ENCODE results near the gene EFHC2.
"Not testable (repeated sequence)": the region's sequence is repeated elsewhere in the genome, so short reads cannot be mapped to it uniquely, and the experiment has no call there.

The EFHC2 gene

DNA sequence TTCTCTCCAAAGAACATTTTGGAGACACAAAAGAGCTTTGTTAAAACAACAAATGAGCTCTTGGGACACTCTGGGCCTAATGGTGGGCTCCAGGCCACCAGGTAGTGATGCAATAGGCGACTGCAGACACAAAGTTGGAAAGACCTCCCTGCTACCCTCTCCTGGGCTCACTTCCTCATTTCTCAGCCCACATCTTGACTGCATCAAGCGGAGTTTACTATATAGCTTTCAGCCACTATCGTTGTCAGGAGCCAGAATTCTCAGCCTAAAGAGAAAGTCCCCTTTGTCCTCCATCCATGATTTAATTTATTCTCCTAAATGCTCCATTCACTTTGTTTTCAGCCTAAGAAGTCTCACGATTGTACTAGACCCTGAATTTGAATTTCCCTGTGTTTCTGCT lies 114.9 kb downstream of the EFHC2 start:
- no peak for DNase-seq

DNA sequence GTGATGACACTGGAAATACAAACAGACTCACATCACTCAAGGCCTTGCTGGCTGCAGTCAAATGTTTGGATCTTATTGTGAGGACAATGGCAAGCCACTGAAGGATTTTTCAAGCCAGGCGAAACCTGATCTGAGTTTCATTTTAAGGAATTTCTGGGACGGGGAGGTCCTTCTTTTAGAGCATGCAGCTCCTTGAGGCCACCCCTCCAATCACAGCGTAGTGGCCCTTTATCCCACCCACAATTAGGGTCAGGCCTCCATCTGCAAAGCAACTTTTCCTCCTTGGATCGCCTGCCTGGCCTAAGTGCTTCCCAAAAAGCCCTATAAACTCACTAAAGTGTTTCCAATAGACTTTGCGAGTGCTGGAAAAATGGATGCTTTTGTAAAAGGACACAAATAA lies 115.5 kb downstream of the EFHC2 start:
- DNase-seq: no peak

DNA sequence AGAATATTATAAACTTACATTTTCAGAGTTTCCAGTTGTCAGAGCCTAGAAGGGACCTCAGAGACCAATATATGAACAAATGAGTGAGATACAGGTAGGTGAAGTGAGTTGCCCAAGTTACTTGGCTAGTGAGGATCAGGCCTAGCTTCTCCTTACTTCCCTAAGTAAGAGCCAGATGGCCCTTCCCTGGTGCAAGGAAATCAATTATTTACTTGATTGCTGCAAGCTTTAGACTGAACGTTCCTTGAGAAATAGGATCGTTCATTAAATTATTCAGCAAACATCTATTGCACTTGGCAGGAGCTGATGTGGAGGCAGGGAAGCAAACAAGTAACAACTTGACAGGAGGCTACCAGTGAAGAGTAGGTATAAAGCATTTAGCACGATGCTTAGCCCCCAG lies 117.8 kb downstream of the EFHC2 start:
- no peak for DNase-seq

DNA sequence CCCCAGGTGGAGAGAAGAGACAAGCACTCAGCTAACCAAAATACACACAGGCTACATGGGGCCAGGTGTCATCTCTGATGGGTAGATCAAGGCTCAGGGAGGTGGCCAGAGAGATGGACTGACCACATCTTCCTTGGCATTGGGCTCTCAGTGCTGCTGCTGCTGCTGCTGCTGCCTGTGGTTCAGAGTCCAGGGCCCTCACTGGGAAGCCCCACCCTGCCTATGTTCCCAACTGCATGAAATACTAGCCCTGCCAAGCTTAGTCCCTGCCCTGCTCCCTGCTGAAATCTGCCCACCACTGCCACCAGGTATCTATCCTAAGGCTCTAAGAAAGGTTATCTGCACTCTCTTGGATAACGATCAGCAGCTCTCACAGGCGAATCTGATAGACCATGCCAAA lies 118.7 kb downstream of the EFHC2 start:
- no peak for DNase-seq

DNA sequence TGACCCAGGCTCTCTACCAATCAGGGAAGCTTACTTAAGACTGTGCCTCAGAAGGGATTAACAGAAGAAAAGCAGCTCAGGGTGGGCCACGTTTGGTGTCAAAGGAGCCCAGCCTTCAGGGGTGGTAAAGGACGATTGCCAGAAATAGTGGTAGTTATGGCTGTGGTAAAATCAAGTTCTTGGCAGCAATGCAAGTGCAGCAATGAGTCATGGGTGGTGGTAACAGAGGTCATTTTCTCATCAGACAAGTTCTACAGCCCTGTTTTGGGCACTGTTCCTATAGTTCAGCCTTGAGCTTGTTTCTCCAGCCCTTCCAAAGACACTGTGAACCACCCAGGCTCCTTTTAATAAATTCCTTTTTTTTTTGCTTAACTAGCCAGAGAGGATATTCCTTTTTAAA lies 120.3 kb downstream of the EFHC2 start:
- no peak for DNase-seq

DNA sequence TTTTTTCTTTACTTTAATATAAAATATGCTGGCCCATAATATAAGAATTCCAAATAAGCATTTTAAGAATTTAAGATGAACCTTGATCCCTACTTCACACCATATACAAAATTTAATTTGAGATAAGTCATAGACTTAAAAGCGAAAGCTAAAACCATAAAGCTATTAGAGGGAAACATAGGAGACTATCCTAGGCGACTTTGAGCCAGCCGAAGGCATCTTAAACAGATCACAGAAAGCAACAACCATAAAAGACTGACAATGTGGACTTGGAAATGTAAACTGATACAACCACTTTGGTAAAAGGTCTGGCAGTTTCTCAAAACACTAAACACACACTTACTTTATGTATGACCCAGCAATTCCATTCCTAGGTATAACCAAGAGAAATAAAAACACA lies 125.0 kb downstream of the EFHC2 start:
- no peak for DNase-seq

DNA sequence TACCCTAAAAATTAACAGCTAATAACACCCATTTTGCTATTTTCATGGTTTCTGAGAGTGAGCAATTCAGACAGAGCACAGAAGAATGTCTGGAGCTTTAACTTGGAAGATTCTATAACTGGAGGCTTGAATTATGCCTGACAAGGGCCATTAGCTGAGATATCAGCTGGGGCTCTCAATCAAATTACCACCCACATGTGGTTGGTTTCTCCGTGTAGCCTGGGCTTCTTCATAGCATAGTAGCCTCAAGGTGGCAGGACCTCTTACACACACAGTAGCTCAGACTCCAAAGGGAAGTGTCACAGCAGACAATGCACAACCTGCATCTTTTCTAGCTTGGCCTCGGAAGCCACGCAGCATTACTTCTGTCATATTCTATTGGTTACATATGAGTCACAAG lies 127.3 kb downstream of the EFHC2 start:
- DNase-seq: no peak

DNA sequence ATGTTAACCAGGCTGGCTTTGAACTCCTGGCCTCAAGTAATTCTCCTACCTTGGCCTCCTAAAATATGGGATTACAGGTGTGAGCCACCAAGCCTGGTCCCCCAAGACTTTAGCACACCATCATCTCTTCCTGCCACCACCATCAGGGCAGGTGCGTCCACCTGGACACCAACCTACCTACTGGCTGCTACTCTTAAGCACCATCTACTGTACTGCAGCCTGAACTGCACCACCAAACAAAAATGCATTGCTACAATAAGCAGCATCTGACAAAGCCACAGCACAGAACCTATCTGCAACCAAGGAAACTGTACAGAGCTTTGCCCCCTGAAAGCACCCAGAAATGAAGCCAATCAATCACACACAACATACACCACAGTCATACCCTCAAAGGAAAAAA lies 139.7 kb downstream of the EFHC2 start:
- no peak for DNase-seq

DNA sequence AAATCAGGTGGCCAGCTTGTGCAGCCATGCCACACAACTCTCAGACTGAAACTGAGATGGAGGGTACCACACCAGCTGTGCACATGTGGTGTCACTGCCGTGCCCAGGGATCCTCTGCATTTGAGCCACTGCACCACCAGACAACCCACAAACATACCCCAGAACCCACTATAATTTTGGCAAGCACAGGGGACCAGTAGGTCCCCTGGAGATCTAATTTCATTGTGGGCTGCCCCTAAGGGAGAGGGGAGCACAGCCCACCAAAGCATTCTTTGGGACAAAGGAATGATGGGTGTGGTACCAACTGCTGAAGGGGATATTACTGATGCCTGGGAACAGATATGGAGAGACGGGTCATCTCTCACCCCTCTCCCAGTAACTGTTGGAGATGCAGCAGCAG lies 140.9 kb downstream of the EFHC2 start:
- no peak for DNase-seq

DNA sequence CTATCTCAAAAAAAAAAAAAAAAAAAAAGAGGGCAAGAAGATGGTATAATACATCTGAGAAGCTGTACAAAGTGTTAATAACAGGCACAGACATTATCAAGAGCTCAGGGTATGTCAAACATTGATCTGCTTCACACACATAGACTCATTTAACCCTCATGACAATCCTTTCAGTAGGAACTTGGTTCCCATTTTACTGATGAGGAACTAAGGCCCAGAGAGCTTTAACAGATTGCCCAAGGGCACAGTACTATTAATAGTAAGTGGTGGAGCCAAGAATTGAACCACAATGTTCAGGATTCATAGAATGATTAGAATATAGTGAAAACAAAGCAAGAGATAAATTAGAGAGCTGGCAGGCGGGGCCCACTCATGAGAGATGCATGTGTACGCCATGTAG lies 154.4 kb downstream of the EFHC2 start:
- DNase-seq: no peak

DNA sequence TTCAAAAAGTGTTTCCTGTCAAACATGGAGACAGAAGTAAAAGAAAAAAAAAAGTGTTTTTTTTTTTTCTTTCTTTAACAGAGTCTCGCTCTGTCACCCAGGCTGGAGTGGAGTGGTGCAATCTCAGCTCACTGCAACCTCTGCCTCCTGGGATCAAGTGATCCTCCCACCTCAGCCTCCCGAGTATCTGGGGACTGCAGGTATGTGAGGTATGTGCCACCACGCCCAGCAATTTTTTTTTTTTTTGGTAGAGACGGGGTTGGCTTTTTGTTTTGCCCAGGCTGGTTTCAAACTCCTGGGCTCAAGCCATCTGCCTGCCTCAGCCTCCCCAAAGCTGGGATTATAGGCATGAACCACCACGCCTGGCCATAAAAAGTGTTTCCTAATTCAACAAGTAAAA lies 155.6 kb downstream of the EFHC2 start:
- not testable (repeated sequence) for DNase-seq

DNA sequence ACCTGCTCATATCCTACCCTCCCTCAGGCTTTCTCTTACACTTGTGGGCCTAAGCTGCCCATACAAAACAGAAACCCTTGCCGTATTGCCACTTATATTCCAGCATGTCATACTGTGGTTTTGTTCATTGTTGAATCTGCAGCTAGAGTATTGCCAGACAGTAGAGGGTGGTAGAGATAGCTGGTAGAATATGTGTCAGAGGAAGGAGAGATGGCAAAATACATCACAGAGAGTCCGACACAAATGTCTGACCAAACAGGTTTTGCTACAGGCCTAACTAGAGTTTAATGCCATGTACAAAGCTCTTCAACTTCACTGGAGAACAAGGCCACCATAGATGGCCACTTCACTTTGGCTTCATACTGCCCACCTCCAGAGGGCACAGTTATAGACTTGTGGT lies 160.1 kb downstream of the EFHC2 start:
- no peak for DNase-seq

DNA sequence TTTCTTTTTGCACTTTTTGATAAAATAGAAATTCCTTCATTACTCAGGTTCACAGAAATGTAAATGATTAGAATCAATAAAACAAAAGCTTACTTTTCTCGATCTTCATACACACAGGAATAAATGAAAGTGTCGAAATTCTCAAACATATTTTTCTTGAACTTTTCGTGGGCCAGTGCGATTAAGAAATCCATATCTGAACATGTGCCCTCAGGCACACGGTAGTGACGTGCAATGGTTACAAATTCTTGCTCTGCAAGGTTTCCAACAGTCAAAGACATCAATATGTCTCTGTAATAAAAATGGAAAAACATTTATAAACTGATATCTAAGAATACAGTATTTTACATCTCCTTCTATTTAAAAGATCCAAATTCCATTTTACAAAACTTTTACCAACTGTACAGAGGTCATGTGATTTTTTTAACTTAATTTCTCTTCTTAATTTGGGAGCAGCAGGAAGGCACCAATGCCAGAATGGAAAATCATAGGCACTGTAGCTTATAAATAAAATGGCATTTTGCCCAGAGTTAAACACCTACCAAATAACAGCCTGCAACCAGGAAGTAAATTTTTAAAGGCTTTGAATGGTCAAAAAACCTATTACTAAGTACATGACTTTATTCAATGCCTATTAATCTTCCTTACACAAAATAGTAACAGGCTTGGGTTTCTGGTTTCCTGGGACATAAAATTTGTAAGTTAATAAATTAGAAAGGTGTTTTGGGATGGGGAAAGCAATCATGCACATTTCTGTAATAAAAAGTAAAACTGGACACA lies 165.0 kb downstream of the EFHC2 start:
- no peak for DNase-seq

DNA sequence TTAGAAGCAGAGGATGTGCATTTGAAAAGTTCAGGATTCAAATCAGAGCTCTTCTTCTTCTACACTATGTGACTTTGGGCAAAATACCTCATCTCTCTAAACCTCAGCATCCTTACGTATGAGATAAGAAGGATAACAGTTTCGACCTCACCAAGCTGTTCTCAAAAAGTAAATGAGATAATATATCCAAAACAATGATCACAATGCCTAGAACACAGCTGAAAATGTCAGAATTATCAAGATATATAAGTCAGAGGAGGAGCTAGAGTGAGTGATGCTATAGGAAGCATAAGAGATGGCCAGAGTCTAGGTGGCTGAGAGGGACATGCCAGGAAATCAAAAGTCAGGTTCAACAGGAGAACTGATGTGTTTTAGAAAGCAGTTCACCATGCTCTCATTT lies 168.0 kb downstream of the EFHC2 start:
- no peak for DNase-seq

DNA sequence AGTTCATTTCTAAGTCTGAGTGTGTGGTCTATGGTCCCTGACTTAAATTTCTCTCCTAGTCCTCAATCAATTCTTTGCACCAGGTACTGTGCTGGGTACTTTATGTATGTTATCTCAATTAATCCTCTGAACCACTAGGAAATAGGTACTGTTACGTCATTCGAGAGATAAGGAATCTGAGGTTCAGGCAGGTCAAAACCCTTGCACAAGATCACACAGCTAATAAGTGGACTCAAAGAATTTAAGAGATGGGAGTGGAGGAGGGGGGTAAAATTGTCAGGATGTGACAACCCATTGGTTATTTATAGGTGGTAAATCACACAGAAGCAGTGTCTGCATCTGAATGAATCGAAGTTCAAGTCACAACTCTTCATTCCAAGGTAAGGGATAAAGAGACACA lies 169.4 kb downstream of the EFHC2 start:
- DNase-seq: no peak

DNA sequence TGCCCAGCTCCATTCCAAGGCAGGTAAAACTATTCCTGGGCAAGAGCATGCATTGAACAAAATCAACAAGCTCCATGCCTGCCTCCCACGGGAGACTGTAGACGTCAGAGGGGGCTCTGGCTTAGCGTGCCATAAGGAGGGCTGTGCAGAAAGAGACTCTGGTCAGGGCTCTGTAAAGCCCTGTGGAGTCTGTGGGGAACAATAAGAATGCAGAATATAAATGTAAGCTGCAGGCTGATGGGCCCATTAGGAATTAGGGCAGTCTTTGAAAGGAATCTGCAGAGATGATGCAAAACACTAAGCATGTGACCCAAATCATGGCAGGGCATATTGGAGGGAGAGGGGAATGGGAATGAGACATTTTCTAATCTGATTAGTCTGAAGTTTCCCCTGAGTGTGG lies 170.3 kb downstream of the EFHC2 start:
- DNase-seq: no peak

DNA sequence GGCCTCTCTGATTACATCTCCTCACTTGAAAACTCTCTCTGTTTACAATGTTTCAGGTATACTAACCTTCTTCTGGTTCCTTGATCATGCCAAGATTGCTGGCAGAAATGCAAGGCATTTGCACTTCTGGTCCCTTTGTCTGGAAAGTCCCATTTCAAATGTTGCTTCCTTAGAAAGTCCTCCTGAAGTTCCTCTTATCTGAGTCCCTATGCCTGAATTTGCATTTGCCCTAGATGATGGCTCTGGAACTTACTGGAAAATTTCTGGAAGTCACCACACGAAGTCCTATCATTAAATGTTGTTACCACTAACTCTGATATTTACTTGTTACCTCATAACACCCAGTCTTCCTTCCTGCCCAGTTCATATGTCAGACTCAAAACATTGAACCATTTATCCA lies 176.4 kb downstream of the EFHC2 start:
- no peak for DNase-seq

DNA sequence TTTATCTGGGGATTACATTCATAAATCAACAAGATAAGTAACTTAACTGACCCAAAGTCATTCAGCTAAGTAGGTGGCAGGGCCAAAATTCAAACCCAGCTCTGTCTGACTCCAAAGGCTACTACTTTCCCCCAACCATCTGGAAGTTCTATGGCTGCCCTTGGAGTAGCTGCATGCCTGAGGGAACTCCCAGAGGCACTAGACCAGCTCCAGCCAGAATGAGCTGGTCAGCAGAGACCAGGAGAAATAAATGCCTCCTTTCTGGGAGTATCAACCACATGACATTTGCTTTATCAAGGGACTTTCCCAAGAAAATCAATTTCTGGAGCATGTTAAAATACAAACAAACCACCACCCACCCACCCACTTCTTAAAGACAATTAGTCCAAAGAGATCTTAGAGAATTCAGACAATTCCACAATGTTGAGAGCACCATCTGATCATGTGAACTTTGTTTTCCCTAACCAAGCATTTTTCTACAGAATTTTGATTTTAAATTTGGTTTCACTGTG lies 180.5 kb downstream of the EFHC2 start:
- DNase-seq: no peak

DNA sequence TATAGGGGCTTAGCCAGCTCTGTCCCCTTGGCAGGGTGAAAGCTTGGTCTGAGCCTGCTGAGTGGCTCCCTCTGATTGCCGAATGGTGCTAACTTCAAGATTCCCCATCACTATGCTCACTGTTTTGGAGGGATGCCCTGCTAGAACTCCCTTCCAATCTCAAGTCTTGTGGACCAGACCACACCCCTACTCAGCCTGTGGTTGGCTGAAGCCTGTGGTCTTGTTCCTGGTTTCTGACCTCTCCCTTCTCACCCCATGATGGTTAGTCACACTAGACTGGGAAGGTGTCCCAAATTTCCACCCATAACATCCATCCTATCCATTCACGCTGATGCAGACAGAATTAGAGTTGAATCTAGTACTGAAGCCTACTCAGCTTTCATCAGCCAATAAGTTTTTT lies 185.6 kb downstream of the EFHC2 start:
- DNase-seq: no peak

DNA sequence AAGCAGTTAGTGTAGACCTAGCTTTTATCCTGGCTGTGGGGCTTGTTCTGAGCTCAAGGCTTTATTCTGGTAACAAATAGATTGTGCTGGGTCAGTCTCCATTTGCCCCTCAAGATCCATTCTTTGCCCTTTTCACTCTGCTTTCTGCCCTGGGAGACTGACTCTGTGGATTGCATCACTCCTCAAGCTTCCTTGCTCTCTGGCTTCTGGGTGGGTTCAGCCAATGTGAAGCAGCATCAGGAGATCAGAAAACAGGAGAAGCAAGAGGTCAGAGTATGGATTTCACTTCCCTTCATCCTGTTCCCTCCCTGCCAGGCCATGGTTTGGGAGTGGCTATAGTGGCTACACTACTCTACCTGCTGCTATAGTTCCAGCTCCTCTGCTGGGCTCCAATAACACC lies 186.2 kb downstream of the EFHC2 start:
- no peak for DNase-seq

DNA sequence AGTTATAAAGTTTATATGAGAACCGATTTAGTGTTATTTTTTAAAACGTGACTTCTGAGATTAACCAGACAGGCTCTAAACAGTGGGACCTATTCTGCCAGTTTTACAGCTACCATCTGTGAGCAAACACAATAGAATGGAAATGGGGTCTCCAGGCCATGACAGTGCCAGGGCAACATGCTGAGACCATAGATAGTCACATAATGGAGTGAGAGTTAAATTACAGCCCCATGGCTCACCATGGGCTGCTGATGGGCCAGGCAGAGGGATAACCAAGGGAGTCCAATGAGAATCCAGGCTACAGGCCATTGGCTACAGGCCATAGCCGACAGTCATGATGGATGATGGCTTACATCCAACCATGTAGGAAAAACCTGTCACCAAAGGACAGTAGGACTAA lies 186.7 kb downstream of the EFHC2 start:
- DNase-seq: no peak

DNA sequence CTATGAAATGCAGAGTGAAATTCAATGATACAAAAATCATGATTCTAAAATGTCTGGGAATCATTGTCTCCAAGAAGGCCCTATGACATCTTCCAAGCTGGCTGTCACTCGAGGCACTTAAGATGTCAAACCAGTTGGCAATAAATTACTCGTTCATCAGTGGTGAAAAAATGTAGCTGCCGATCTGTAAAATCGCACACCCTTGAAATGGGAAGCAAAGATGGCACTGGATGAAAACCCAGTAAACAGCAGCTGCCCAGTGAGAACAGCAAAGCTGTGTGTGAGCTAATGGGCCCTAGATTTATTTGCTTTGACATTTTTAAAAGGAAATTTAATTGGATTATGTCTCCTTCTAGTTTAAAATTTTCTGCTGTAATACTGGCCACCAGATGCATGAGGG lies 188.3 kb downstream of the EFHC2 start:
- DNase-seq: no peak

DNA sequence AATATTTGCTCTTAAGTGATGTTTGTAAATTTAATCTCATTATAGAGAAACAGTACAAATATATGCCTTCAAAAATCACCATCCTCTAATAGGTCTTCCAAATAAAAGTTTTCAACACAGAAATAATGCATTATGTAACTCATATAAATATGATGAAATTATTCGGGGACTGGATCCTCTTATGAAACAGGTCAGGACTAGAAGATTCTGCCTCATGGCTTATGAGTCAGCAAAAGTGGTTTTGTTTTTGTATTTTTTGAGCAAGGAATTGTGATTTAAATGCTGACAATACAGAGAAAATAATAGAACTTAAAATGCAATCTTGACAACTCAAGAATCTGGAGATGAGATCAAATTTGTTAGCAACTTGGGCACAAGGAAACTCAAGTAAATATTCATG lies 190.6 kb downstream of the EFHC2 start:
- no peak for DNase-seq

DNA sequence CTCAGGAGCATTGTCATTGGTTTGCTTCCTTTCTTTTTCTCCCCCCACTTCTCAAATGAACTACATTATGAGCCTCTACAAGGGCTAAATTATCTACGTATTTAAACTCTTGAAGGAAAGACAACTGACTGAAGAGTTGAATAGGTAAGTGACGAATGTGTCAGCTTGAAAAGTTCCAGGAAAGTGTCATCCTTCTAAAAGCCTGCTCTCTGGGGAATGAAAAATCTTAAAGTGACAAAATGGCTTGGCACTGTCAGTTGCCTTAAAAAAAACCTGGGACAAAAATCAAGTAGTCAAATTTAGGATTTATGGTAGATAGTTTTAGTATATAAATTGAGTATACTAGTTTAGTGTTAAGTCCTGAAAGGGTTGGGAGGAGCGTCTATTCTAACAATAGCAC lies 196.3 kb downstream of the EFHC2 start:
- no peak for DNase-seq

DNA sequence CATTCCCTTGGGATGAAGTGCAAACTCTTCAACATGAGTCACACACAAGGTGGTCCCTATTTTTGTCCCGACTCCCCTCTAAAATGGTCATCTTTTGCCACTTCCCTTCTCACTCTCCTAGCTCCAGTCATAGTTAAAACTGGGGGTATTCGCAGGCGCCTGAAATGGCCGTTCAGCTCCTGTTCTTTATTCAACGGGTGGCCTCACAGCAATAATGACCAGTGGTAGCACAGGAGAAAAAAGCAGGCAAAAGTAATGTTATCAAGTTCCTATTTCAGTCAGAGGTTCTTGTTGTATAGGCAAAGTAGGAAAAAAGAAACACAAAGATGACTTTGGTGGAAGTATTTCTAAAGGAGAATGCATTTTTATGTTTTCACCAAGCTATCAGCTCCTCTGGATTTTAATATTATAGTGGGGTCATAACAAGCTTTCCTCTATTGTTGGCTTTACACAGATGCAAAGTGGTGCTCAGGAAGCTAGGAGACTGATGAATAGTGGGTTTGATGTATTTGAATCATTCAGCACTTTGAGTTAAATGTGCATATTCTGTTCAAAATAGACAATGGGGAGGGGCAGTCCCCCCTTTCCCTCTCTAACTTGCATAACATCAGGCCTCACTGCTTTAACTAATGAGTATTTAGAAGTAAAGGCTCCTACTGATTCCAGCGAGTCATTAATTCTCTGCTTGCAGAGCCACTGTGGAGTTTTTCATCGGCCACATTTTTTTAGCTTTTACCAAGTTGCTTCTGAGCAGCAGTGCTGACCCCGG lies 199.1 kb downstream of the EFHC2 start:
- no peak for DNase-seq

Data from activated CD4-positive, alpha-beta T cell treated with anti-CD3 and anti-CD28 coated beads for 4 hours (primary cell).